ENCODE measurements around the gene LMO7. TPM values are rescaled to one million over a fixed set of nuclear protein-coding genes. Genes with fewer than 3 reads are reported as not detected.

LMO7 gene
- total and polyA plus RNA-seq, 3 donors from 2014 or later, result 39.1 to 132 (median 111) TPM

DNA sequence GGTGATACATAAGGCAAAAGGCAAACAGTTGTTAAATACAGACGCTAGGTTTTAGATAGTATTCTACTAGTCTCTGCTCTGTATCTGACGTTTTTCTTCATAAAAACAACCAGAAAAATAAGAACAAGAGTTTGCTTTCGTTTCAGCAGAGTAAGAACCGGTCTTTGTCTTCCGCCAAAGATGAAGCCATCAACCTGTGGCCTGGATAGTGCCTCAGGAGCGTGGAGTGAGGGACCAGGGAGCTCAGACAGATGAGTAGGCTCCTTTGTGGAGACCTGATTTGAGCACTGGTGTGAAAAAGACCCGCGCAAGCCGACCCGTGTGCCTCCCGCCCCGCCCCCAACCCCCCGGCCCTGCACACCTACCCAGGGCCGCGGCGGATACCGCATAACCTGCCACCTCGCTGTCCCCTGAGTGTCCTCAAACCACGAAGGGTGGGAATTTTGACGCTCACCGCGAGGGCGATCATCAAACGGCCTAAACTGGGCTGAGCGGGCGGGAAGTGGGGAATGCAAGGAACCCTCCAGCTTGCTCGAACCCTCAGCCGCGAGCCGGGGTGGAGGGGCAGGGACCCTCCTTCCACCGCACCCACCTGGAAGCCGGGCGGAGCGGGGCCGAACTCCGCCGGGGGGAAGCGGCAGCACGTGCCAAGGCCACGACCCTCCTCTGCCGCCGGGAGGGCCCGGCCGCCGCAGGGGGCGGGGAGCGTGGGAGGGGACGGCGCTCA is 866 bp upstream of the LMO7 start:
- WGBS, 2 donors, result 13 to 21% methylated on average over 17 to 49 of the region's 49 CpGs
- no peaks in the 10 kb centered on the region for H3K4me1 ChIP-seq
- H3K27ac ChIP-seq, result peak overlapping the region in 1 of 2 donors; percentile 82
- peak overlapping the region; percentile 75 to 76 for H3K4me3 ChIP-seq
- DNase-seq, result no peak
- intact Hi-C loops (cut with DNase I; ENCODE audit: low total_unique reads), result no loop called here
- no peaks in the 10 kb centered on the region for H3K27me3 ChIP-seq
- TF ChIP-seq, protein P1, sequence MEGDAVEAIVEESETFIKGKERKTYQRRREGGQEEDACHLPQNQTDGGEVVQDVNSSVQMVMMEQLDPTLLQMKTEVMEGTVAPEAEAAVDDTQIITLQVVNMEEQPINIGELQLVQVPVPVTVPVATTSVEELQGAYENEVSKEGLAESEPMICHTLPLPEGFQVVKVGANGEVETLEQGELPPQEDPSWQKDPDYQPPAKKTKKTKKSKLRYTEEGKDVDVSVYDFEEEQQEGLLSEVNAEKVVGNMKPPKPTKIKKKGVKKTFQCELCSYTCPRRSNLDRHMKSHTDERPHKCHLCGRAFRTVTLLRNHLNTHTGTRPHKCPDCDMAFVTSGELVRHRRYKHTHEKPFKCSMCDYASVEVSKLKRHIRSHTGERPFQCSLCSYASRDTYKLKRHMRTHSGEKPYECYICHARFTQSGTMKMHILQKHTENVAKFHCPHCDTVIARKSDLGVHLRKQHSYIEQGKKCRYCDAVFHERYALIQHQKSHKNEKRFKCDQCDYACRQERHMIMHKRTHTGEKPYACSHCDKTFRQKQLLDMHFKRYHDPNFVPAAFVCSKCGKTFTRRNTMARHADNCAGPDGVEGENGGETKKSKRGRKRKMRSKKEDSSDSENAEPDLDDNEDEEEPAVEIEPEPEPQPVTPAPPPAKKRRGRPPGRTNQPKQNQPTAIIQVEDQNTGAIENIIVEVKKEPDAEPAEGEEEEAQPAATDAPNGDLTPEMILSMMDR (IDR thresholded peaks at IDR 0.05), result no peak
- H3K9me3 ChIP-seq, result no peaks in the 10 kb centered on the region
- no peaks in the 10 kb centered on the region for H3K36me3 ChIP-seq (ENCODE audit: low read depth, missing control alignments)

DNA sequence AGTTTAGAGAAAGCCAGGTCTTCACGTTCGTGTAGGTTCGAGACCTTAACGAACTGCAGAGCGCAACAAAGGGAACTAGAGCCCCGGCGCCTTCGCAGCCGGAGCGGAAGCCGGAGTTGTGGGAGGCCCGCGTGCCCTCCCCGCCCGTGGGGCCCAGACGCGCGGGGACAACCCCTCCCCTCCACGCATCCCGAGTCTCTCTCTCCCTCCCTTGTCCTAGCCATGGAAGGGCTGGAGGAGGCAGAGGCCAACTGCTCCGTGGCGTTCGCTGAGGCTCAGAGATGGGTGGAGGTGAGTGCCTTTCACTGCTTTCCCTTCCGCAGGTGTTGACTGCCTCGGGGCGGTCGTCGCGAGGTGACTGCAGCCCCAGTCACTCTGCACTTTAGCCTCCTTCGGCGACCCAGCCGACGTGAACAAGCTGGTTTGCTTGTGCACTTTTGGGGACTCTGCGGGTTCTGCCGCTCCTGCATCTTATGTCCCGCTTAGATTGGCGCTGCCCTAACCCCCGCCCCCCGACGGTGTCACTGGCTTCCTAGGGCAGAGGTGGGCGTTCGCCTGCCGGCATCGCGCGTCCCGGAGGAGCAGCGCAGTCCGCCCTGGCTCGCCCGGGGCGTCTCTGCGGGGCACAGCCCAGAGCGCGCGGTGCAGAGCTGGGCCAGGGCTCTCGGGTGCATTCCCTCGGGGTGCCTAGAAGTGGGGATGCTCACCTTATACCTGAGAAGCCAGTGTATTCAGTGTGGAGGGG is 478 bp downstream of the LMO7 start:
- H3K27ac ChIP-seq, result peak overlapping the region; percentile 19 to 82
- DNase-seq, result no peak
- no peaks in the 10 kb centered on the region for H3K27me3 ChIP-seq
- H3K4me3 ChIP-seq, result peak overlapping the region; percentile 75 to 76
- H3K36me3 ChIP-seq (ENCODE audit: low read depth, missing control alignments), result no peaks in the 10 kb centered on the region
- intact Hi-C loops (cut with DNase I; ENCODE audit: low total_unique reads), result no loop called here
- TF ChIP-seq, protein P1 (IDR thresholded peaks at IDR 0.05), result no peak
- no peak for TF ChIP-seq POLR2A (IDR thresholded peaks at IDR 0.05)
- WGBS, 2 donors, result 1% methylated on average over 57 of the region's 58 CpGs; no CpG with 5 or more reads in 1 of the 2 donors
- no peaks in the 10 kb centered on the region for H3K9me3 ChIP-seq
- H3K4me1 ChIP-seq, result no peaks in the 10 kb centered on the region

DNA sequence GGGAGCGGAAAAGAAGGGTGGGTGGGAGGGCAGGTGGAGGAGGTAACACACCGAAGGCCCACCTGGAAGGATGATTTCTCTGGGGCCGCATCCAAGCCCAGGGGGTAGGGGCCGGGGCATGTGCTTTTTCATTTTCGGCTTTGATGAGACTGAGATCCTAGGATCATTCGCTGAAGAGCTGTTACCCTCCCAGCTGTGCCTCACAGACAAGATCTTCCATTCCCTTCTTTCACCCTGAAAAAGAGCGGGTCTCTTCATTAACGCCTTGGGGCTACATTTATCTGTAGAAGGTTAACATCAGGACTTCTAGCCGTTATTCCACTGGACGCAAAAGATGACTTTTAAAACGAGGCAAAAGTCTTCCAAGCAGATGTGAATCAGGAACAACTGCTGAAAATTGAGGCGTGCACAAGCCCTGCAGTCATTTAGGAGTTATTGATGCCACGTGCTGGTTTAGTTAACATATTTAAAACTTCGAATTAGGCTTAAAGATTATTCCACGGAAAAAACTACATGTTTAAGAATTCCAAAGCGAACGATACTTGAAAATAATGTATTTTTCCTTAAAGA is 1.1 kb downstream of the LMO7 start:
- Histone ChIP-seq H3K4me3 (peak overlapping the region; percentile 75 to 76), H3K27ac (no peak overlapping the region), H3K9me3 (no peaks in the 10 kb centered on the region), H3K27me3 (no peaks in the 10 kb centered on the region), H3K4me1 (no peaks in the 10 kb centered on the region), H3K36me3 (ENCODE audit: low read depth, missing control alignments) (no peaks in the 10 kb centered on the region)
- TF ChIP-seq POLR2A (IDR thresholded peaks at IDR 0.05), result no peak
- TF ChIP-seq, protein P1 (IDR thresholded peaks at IDR 0.05), result no peak
- WGBS, 2 donors, result 23 to 27% methylated on average over 16 to 17 of the region's 17 CpGs
- DNase-seq, result no peak
- intact Hi-C loops (cut with DNase I; ENCODE audit: low total_unique reads), result no loop called here

DNA sequence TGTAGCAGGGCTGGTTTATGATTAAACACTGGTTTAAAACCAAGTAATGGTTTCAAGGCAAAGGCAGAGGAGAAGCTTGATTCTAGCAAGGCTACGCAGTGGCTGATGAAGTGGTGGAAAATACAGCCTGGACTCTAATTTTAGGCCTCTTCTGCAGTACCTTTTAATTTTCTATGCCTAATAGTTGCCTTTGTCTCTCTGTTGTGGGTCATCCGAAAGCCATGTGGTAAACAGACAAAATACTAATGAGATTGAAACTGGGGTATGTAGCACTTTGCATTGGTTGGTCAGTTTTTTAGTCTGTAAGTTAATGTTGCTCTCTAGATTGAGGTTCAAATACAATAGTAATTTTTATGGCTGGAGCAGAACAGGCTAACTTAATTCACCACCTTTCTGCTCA is 3.3 kb downstream of the LMO7 start:
- H3K27me3 ChIP-seq, result no peaks in the 10 kb centered on the region
- H3K9me3 ChIP-seq, result no peaks in the 10 kb centered on the region
- H3K4me3 ChIP-seq, result no peak overlapping the region
- 87 to 100% methylated on average over 2 of the region's 2 CpGs for WGBS, 2 donors
- no peaks in the 10 kb centered on the region for H3K4me1 ChIP-seq
- TF ChIP-seq POLR2A (IDR thresholded peaks at IDR 0.05), result no peak
- TF ChIP-seq, protein P1 (IDR thresholded peaks at IDR 0.05), result no peak
- H3K27ac ChIP-seq, result no peak overlapping the region
- H3K36me3 ChIP-seq (ENCODE audit: low read depth, missing control alignments), result no peaks in the 10 kb centered on the region
- intact Hi-C loops (cut with DNase I; ENCODE audit: low total_unique reads), result no loop called here
- DNase-seq, result no peak

Measured in testis (tissue), 3 donors.